Activated naive CD4-positive, alpha-beta T cell treated with anti-CD3 and anti-CD28 coated beads, Interleukin-2, amount 50 U/mL, for 24 hours (primary cell): Measurements from ENCODE around the gene CAPRIN1.

ENCODE experiments used
- H3K27ac Mint-ChIP-seq: one replicate; pipeline ENCODE4 v1.8.0; 2021; ENCODE audit warnings: mild to moderate bottlenecking, mixed read lengths
- H3K27me3 Mint-ChIP-seq: one replicate; pipeline ENCODE4 v1.8.0; 2021; ENCODE audit warnings: mixed read lengths
- H3K36me3 Mint-ChIP-seq: one replicate; pipeline ENCODE4 v1.8.0; 2021; ENCODE audit warnings: mixed read lengths
- H3K4me1 Mint-ChIP-seq: one replicate; pipeline ENCODE4 v1.8.0; 2021; ENCODE audit warnings: mixed read lengths
- H3K4me3 Mint-ChIP-seq: one replicate; pipeline ENCODE4 v1.8.0; 2021; ENCODE audit warnings: mild to moderate bottlenecking, mixed read lengths
- H3K9me3 Mint-ChIP-seq: one replicate; pipeline ENCODE4 v1.8.0; 2021; ENCODE audit warnings: mixed read lengths

CAPRIN1 gene, protein sequence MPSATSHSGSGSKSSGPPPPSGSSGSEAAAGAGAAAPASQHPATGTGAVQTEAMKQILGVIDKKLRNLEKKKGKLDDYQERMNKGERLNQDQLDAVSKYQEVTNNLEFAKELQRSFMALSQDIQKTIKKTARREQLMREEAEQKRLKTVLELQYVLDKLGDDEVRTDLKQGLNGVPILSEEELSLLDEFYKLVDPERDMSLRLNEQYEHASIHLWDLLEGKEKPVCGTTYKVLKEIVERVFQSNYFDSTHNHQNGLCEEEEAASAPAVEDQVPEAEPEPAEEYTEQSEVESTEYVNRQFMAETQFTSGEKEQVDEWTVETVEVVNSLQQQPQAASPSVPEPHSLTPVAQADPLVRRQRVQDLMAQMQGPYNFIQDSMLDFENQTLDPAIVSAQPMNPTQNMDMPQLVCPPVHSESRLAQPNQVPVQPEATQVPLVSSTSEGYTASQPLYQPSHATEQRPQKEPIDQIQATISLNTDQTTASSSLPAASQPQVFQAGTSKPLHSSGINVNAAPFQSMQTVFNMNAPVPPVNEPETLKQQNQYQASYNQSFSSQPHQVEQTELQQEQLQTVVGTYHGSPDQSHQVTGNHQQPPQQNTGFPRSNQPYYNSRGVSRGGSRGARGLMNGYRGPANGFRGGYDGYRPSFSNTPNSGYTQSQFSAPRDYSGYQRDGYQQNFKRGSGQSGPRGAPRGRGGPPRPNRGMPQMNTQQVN

DNA sequence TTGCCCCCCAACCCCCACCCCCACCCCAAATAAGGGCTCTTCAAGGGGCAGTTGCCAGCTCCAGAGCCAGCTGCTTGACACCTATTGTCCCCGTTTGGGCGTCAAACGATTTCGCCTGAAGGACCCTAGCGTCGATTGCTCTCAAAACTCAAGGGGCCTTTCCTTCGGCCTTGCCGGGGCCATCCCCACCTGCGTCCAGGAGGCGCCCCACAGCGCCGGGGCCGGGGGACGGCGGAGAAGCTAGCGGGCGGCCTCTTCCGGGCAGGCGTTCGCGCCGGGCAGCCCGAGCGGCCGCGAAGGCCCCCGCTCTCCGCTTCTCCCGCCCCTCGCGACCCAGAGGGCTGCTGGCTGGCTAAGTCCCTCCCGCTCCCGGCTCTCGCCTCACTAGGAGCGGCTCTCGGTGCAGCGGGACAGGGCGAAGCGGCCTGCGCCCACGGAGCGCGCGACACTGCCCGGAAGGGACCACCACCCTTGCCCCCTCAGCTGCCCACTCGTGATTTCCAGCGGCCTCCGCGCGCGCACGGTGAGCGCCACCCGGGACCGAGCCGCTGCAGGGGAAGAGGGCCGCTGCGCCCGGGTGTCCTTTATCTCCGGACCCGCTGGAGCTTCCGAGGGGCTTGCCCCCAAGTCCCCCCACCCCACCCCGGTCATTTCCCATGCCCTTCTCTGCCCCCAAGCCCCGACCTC, at the start of gene CAPRIN1:
CAPRIN1 (plus strand) TSS at position 383 of the 687 bp plus-strand sequence. CDS start 690 bp downstream, outside the sequence.
- peaks cover 14% of the 10 kb centered on the region for H3K4me1 Mint-ChIP-seq
- H3K4me3 Mint-ChIP-seq = peak within 1 kb of the TSS; percentile 99
- H3K9me3 Mint-ChIP-seq = no peaks in the 10 kb centered on the region
- H3K27me3 Mint-ChIP-seq = no peaks in the 10 kb centered on the region
- peaks cover 6% of the 10 kb centered on the region for H3K36me3 Mint-ChIP-seq
- peak within 1 kb of the TSS; percentile 87 for H3K27ac Mint-ChIP-seq

DNA sequence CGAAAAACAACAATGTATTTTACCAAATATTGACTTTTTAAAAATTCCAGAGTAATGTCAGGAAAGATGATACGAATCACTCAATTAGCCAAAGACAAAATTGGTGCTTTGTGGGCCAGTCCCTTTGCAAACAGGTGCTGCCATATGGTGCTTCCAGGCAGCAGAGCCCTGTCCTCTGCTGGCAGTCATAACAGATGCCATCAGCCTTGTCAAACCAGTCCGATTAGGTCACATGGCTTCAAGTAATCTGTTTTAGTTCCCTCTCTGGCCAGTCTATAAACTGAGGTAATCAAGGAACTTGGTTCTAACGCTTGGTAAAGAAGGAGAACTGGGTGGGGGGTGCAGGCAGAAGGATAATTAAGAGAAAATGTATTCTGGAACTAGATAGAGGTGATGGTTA, 49.1 kb upstream of the CAPRIN1 start:
- Mint-ChIP-seq H3K36me3 (no peaks in the 10 kb centered on the region), H3K4me3 (no peak overlapping the region), H3K9me3 (no peaks in the 10 kb centered on the region), H3K4me1 (peaks cover 5% of the 10 kb centered on the region), H3K27ac (no peak overlapping the region), H3K27me3 (no peaks in the 10 kb centered on the region)

DNA sequence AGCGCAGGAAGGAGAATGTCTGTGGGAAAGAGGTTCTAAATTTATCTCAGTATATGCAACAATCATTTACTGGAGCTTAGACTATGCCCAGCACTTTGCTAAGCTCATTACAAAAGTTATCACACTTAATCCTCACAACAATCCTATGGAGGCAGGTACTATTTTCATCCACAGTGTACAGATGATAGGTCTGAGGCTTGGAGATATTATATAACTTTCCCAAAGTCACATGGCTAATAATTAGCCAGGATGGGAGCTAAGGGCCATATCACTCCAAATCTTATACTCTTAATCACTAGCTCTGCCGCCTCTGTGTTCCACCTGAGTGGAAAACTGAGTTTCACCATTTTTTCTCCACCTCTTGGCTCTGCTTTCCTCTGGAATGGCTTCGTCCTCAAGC, 47.3 kb upstream of the CAPRIN1 start:
- Mint-ChIP-seq H3K27ac (no peak overlapping the region), H3K4me1 (no peaks in the 10 kb centered on the region), H3K4me3 (no peak overlapping the region), H3K36me3 (no peaks in the 10 kb centered on the region), H3K9me3 (no peaks in the 10 kb centered on the region), H3K27me3 (peaks cover 2% of the 10 kb centered on the region)

DNA sequence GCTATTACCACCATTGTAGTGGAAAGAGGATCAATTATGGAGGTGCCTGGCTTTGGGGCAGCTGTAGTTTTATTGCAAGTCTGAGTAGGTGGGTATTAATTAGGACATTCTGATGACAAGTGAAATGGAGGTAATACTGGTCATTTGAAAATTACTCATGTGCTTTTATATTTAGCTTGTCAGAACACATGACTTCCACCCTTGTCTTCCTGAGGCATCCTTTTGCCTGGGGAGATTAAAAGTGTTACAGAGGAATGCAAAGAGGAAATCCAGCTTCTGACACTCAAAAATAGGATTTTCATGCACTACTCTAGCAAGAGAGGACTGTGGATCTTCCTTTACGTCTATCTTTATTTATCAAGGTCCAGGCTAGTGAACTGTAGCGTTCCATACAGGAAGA, 44.7 kb upstream of the CAPRIN1 start:
- Mint-ChIP-seq H3K4me3 (no peak overlapping the region), H3K27me3 (peaks cover 2% of the 10 kb centered on the region), H3K9me3 (no peaks in the 10 kb centered on the region), H3K27ac (no peak overlapping the region), H3K36me3 (no peaks in the 10 kb centered on the region), H3K4me1 (no peaks in the 10 kb centered on the region)

DNA sequence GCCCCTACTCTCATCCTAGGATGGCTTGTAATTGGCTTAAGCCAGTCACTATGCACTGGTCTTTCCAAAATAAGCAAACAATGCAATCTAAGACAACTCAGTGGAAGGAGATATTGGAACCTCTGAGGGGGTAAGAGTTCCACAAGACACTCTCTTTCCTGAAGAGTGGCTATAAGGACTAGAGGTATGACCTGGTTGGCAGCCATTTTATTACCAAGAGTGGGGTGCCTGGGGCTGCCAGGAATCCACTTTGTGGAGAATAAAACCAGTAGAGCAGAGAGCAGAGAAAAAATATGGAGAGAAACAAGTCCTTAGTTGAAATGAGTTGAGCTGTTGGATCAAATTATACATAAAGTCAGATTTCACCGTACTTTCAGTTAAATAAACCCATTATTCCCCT, 38.8 kb upstream of the CAPRIN1 start:
- no peaks in the 10 kb centered on the region for H3K36me3 Mint-ChIP-seq
- H3K4me3 Mint-ChIP-seq = no peak overlapping the region
- peaks cover 2% of the 10 kb centered on the region for H3K27me3 Mint-ChIP-seq
- no peak overlapping the region for H3K27ac Mint-ChIP-seq
- no peaks in the 10 kb centered on the region for H3K9me3 Mint-ChIP-seq
- H3K4me1 Mint-ChIP-seq = no peaks in the 10 kb centered on the region

DNA sequence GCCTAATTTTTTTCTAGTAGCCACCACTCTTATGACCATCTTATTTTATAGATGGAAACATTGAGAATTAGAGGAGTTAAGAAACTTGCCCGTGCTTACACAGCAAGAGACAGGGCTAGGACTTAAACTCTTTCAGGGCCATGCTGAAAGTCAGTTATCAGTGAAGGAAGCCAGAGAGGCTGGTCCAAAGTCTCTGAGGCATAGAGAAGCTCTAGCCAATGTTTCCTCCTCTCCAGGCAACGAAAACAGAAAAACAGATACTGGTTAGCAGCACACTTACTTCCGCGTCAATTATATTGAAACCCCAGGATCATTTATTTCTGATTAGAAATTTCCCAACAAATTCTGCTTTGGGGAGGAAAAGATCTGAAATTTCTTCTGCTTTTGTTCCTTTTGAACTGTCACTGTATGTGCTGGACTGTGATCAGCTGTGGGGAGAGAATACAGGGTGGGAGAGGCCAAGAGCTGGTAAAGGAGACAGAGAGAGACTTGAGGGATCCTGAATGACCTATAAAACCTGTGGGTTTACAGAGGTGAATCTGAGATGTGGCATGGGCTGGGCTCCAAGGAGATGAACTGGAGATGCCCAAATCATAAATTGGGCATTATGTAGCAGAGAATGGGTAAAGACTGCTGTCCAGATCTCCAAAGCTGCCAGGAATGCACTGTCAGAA, 37.5 kb upstream of the CAPRIN1 start:
- Mint-ChIP-seq H3K27me3 (no peaks in the 10 kb centered on the region), H3K27ac (no peak overlapping the region), H3K9me3 (no peaks in the 10 kb centered on the region), H3K36me3 (no peaks in the 10 kb centered on the region), H3K4me1 (no peaks in the 10 kb centered on the region), H3K4me3 (no peak overlapping the region)

DNA sequence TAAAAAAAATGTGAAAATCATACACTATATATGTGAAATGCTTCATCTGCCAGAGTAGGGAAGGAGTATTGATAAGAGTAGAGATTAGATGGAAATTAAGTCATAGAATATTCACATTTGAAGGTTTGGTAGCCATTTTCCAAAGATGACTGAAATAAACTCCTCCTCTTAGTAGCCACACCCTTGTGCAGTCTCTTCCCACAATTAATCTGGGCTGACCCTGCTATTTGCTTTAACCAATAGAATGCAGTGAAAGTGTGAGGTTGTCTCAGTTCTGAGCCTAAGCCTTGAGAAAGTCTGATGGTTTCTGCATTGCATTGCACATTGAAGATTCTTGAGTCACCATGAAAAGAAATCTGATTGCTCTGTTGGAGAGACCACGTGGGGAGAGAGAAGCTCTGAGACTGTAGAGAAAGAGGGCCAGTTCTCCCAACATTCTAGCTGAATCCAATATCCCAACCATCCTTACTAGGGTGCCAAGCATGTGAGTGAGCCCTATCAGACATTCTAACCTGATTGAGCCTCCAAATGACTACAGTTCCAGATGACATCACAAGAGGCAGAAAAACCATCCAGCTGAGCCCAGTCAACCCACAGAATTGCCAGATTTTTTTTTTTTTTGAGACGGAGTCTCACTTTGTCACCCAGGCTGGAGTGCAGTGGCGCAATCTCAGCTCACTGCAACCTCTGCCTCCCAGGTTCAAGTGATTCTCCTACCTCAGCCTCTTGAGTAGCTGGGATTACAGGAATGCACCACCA, 29.4 kb upstream of the CAPRIN1 start:
- Mint-ChIP-seq H3K9me3 (no peaks in the 10 kb centered on the region), H3K4me3 (no peak overlapping the region), H3K27me3 (no peaks in the 10 kb centered on the region), H3K4me1 (no peaks in the 10 kb centered on the region), H3K36me3 (no peaks in the 10 kb centered on the region), H3K27ac (no peak overlapping the region)

DNA sequence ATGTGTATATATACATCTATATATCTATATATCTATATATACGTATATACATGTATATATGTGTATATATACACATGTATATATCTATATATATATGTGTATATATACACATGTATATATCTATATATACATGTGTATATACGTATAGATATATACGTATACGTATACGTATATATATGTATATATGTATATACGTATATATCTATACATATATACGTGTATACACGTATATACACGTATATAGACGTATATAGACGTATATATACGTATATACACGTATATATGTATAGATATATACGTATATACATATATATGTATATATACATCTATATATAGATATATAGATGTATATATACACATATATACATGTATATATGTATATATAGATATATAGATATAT, 25.1 kb upstream of the CAPRIN1 start:
- H3K27ac Mint-ChIP-seq = no peak overlapping the region
- no peaks in the 10 kb centered on the region for H3K4me1 Mint-ChIP-seq
- peaks cover 1% of the 10 kb centered on the region for H3K36me3 Mint-ChIP-seq
- no peaks in the 10 kb centered on the region for H3K27me3 Mint-ChIP-seq
- H3K4me3 Mint-ChIP-seq = no peak overlapping the region
- no peaks in the 10 kb centered on the region for H3K9me3 Mint-ChIP-seq

DNA sequence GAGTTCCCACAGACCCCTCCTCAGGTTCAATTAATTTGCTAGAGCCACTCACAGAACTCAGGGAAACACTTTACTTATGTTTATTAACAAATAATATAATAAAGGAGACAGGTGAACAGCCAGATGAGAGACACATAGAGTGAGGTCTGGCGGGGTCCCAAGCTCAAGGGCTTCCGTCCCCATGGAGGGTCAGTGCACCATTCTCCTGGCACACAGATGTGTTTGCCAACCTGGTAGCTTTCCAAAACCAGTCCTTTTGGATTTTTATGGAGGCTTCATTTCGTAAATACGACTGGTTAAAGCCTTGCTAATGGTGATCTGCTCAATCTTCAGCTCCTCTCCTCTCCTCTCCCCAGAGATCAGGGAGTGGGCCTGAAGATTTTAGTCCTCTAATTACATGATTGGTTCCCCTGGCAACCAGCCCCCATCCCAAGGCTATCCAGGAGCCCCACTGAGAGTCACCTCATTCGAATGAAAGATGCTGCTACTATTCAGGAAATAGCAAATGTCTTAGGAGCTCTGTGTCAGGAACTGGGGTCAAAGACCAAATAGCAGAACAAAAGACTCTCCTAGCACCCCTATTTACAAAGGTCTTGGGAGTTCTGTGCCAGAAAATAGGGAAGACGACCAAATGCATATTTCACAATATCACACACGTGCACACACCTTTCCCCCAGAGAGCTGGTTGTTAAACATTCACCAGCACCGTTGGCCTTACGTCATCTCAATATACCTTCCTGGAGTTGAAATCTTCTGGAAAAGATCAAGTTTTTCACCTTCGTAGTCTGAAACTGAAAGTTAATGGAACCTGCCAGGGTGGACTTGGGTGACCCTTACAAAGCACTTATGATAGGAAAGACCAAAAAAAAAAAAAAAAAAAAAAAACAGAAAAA, 23.8 kb upstream of the CAPRIN1 start:
- Mint-ChIP-seq H3K9me3 (no peaks in the 10 kb centered on the region), H3K27ac (no peak overlapping the region), H3K36me3 (peaks cover 1% of the 10 kb centered on the region), H3K4me1 (no peaks in the 10 kb centered on the region), H3K4me3 (no peak overlapping the region), H3K27me3 (no peaks in the 10 kb centered on the region)

DNA sequence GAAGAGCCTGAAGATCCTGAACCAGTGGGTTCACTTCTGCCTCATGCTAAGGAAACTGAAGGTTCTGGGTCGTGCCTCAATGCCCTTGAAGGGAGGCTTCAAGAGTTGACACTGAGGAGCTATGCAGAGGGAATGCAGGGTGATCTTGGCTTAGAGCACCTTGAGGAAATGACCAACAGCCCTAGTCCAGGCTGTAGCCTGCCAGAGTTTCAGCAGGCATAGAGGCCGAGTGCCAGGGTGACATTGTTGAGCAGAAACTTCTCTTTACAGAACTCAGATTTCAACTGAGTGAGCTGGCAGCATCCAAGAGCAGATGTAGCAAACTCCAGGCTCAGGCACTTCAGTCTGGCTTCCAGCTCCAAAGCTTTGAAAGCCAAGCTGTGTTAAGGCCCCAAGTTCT, 23.1 kb upstream of the CAPRIN1 start:
- Mint-ChIP-seq H3K4me1 (no peaks in the 10 kb centered on the region), H3K36me3 (peaks cover 1% of the 10 kb centered on the region), H3K4me3 (no peak overlapping the region), H3K27ac (no peak overlapping the region), H3K27me3 (no peaks in the 10 kb centered on the region), H3K9me3 (no peaks in the 10 kb centered on the region)

DNA sequence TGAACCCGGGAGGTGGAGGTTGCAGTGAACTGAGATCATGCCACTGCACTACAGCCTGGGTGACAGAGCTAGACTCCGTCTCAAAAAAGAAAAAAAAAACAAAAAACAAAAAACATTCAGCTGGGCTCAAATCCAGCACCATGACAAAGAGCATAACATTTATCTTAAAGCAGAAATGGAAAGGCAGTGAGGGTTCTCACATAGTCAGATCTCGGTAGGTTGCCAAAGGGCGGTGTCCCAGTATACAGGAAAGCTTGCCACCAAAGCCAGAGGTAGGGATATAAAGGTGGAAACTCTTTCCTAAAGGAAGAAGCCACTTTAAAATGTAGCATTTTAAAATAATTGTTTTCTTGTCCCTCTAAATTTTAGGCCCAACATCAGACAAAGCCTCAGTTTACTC, 22.4 kb upstream of the CAPRIN1 start:
- H3K4me3 Mint-ChIP-seq = no peak overlapping the region
- H3K36me3 Mint-ChIP-seq = peaks cover 1% of the 10 kb centered on the region
- no peaks in the 10 kb centered on the region for H3K4me1 Mint-ChIP-seq
- H3K27ac Mint-ChIP-seq = no peak overlapping the region
- no peaks in the 10 kb centered on the region for H3K9me3 Mint-ChIP-seq
- no peaks in the 10 kb centered on the region for H3K27me3 Mint-ChIP-seq

DNA sequence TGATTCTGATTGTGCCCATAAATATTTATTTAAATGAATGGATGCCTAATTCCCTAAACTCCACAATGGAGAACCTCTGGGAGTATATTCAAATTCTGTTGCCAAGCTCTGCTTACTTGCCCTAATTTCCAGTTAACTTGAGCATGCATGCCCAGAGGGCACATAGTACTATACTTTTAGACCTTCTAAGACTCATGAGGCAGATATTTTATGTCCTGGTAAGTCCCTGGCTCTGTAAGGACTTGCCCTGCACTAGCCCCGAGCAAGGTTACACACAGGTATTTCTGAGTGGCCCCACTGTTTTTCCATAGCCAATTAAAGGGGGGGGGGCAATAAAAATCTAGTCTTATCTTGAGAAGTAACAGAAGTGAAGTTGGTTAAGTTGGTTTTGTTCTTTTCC, 21.1 kb upstream of the CAPRIN1 start:
- Mint-ChIP-seq H3K9me3 (no peaks in the 10 kb centered on the region), H3K4me3 (no peak overlapping the region), H3K4me1 (no peaks in the 10 kb centered on the region), H3K27ac (no peak overlapping the region), H3K27me3 (no peaks in the 10 kb centered on the region), H3K36me3 (peaks cover 1% of the 10 kb centered on the region)

DNA sequence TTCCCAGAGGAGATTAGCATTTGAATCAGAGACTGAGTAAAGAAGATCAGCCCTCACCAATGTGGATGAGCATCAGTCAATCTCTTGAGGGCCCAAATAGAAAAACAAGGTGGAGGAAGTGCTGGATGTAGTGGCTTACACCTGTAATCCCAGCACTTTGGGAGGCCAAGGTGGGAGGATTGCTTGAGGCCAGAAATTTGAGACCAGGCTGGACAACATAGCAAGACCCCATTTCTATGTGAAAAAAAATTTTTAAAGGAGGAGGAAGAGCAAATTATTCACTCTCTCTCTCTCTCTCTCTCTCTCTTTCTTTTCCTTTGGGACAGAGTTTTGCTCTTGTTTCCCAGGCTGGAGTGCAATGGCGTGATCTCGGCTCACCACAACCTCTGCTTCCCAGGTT, 18.1 kb upstream of the CAPRIN1 start:
- H3K27me3 Mint-ChIP-seq = no peaks in the 10 kb centered on the region
- H3K27ac Mint-ChIP-seq = no peak overlapping the region
- no peaks in the 10 kb centered on the region for H3K4me1 Mint-ChIP-seq
- H3K4me3 Mint-ChIP-seq = no peak overlapping the region
- peaks cover 1% of the 10 kb centered on the region for H3K36me3 Mint-ChIP-seq
- H3K9me3 Mint-ChIP-seq = no peaks in the 10 kb centered on the region

DNA sequence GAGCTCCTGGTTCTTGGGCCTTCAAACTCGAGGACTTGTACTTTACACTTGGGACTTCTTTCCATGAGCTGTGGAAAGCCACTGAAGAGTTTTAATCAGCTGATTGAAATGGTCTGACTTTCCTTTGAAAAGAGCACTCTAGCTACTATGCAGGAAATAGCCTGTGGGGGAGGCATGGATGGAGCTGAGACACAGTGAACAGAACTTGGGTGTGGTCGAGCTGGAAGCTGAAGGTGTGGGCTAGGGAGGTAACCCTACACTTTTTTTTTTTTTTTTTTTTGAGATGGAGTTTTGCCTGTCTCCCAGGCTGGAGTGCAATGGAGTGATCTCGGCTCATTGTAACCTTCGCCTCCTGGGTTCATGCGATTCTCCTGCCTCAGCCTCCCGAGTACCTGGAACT, 17.5 kb upstream of the CAPRIN1 start:
- H3K9me3 Mint-ChIP-seq = no peaks in the 10 kb centered on the region
- H3K36me3 Mint-ChIP-seq = no peaks in the 10 kb centered on the region
- no peaks in the 10 kb centered on the region for H3K4me1 Mint-ChIP-seq
- no peak overlapping the region for H3K27ac Mint-ChIP-seq
- no peaks in the 10 kb centered on the region for H3K27me3 Mint-ChIP-seq
- no peak overlapping the region for H3K4me3 Mint-ChIP-seq
